Measurements from ENCODE around the gene CSTA. TPM values are rescaled to one million over a fixed set of nuclear protein-coding genes. Genes with fewer than 3 reads are reported as not detected.
A peak's percentile ranks its signal among the peaks of the same experiment; 100 is the strongest.

CSTA gene
- total and polyA plus RNA-seq, 2 of the 13 experiments (the other 11 are each of a cell fraction or from before 2014, with no cell fraction given) = 3.9 to 11.0 TPM

DNA sequence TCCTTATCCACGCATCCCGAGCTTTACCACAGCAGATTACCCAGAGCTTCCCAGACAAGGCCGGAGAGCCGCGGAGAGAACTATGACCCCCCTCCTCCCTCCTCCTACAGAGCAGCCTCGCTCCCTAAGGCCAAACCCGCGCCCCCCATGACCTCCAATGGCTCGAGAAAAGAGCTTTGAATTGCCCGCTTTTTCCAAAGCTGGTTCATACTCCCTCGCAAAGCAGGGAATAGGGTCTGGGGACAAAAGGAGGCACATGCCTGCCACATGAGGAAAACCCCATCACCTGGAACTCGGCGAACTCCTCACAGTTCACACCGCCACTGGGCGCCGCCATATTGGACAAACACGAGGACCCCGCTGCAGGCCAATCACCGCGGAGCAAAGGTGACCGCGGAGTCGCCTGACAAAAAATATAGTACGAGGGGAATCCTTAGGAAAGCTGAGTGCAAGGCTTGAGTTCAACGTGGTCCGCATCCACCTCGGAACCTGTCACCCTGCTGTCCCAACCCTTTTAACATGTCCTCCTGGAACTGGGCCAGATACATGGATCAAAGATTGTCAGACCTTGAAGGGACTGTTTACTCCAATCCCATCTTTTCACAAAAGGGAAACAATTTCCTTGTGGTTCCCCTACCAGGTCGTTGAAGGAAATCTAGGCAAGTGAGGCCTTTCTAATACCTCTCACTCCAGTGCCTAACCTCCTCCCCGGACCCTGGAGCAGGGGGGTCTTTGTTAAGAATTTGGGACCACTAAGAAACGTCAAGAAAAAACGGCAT lies 58.0 kb downstream of the CSTA start, which contains the start of gene MIX23 (continued):
- TF ChIP-seq, protein P1, sequence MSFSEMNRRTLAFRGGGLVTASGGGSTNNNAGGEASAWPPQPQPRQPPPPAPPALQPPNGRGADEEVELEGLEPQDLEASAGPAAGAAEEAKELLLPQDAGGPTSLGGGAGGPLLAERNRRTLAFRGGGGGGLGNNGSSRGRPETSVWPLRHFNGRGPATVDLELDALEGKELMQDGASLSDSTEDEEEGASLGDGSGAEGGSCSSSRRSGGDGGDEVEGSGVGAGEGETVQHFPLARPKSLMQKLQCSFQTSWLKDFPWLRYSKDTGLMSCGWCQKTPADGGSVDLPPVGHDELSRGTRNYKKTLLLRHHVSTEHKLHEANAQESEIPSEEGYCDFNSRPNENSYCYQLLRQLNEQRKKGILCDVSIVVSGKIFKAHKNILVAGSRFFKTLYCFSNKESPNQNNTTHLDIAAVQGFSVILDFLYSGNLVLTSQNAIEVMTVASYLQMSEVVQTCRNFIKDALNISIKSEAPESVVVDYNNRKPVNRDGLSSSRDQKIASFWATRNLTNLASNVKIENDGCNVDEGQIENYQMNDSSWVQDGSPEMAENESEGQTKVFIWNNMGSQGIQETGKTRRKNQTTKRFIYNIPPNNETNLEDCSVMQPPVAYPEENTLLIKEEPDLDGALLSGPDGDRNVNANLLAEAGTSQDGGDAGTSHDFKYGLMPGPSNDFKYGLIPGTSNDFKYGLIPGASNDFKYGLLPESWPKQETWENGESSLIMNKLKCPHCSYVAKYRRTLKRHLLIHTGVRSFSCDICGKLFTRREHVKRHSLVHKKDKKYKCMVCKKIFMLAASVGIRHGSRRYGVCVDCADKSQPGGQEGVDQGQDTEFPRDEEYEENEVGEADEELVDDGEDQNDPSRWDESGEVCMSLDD (CRISPR knock-in tag; IDR thresholded peaks at IDR 0.05; ENCODE audit: borderline replicate concordance) = no peak
- TF ChIP-seq ZNF616 (CRISPR knock-in tag; IDR thresholded peaks at IDR 0.05; ENCODE audit: low read depth) (peak; percentile 64; the same call in 1 of the 2 replicates), KDM5A (IDR thresholded peaks at IDR 0.05; ENCODE audit: borderline replicate concordance, low read length) (peak; percentile 99), WIZ (CRISPR knock-in tag; IDR thresholded peaks at IDR 0.05) (no peak; the same call in 1 of the 2 replicates), NFE2L1 (CRISPR knock-in tag; IDR thresholded peaks at IDR 0.05; ENCODE audit: borderline replicate concordance) (no peak), HNRNPH1 (optimal IDR thresholded peaks at IDR 0.05; ENCODE audit: low read depth, low read length) (no peak), ZSCAN30 (CRISPR knock-in tag; IDR thresholded peaks at IDR 0.05) (no peak), HMG20B (CRISPR knock-in tag; conservative IDR thresholded peaks at IDR 0.05) (no peak), PHF21A (CRISPR knock-in tag; IDR thresholded peaks at IDR 0.05) (peak; percentile 69; the same call in 1 of the 2 replicates), ZNF572 (CRISPR knock-in tag; IDR thresholded peaks at IDR 0.05) (peak; percentile 70; the same call in 1 of the 2 replicates), ETV5 (CRISPR knock-in tag; IDR thresholded peaks at IDR 0.05; ENCODE audit: borderline replicate concordance) (no peak; the same call in 1 of the 2 replicates), ZNF713 (CRISPR knock-in tag; IDR thresholded peaks at IDR 0.05) (no peak), GATA4 (IDR thresholded peaks at IDR 0.05; ENCODE audit: borderline replicate concordance, low read depth) (no peak), TARDBP (CRISPR knock-in tag; IDR thresholded peaks at IDR 0.05) (peak; percentile 92), DR1 (CRISPR knock-in tag; IDR thresholded peaks at IDR 0.05) (peak; percentile 81)
- TF ChIP-seq, protein P2, sequence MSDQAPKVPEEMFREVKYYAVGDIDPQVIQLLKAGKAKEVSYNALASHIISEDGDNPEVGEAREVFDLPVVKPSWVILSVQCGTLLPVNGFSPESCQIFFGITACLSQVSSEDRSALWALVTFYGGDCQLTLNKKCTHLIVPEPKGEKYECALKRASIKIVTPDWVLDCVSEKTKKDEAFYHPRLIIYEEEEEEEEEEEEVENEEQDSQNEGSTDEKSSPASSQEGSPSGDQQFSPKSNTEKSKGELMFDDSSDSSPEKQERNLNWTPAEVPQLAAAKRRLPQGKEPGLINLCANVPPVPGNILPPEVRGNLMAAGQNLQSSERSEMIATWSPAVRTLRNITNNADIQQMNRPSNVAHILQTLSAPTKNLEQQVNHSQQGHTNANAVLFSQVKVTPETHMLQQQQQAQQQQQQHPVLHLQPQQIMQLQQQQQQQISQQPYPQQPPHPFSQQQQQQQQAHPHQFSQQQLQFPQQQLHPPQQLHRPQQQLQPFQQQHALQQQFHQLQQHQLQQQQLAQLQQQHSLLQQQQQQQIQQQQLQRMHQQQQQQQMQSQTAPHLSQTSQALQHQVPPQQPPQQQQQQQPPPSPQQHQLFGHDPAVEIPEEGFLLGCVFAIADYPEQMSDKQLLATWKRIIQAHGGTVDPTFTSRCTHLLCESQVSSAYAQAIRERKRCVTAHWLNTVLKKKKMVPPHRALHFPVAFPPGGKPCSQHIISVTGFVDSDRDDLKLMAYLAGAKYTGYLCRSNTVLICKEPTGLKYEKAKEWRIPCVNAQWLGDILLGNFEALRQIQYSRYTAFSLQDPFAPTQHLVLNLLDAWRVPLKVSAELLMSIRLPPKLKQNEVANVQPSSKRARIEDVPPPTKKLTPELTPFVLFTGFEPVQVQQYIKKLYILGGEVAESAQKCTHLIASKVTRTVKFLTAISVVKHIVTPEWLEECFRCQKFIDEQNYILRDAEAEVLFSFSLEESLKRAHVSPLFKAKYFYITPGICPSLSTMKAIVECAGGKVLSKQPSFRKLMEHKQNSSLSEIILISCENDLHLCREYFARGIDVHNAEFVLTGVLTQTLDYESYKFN (CRISPR knock-in tag; conservative IDR thresholded peaks at IDR 0.05) = peak; percentile 36; the same call in 1 of the 2 replicates
- TF ChIP-seq, protein P3, sequence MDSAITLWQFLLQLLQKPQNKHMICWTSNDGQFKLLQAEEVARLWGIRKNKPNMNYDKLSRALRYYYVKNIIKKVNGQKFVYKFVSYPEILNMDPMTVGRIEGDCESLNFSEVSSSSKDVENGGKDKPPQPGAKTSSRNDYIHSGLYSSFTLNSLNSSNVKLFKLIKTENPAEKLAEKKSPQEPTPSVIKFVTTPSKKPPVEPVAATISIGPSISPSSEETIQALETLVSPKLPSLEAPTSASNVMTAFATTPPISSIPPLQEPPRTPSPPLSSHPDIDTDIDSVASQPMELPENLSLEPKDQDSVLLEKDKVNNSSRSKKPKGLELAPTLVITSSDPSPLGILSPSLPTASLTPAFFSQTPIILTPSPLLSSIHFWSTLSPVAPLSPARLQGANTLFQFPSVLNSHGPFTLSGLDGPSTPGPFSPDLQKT (CRISPR knock-in tag; IDR thresholded peaks at IDR 0.05; ENCODE audit: borderline replicate concordance) = no peak
- TF ChIP-seq, protein P4, sequence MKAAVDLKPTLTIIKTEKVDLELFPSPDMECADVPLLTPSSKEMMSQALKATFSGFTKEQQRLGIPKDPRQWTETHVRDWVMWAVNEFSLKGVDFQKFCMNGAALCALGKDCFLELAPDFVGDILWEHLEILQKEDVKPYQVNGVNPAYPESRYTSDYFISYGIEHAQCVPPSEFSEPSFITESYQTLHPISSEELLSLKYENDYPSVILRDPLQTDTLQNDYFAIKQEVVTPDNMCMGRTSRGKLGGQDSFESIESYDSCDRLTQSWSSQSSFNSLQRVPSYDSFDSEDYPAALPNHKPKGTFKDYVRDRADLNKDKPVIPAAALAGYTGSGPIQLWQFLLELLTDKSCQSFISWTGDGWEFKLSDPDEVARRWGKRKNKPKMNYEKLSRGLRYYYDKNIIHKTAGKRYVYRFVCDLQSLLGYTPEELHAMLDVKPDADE (CRISPR knock-in tag; IDR thresholded peaks at IDR 0.05) = no peak
- TF ChIP-seq, protein P5, sequence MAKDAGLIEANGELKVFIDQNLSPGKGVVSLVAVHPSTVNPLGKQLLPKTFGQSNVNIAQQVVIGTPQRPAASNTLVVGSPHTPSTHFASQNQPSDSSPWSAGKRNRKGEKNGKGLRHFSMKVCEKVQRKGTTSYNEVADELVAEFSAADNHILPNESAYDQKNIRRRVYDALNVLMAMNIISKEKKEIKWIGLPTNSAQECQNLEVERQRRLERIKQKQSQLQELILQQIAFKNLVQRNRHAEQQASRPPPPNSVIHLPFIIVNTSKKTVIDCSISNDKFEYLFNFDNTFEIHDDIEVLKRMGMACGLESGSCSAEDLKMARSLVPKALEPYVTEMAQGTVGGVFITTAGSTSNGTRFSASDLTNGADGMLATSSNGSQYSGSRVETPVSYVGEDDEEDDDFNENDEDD (CRISPR knock-in tag; IDR thresholded peaks at IDR 0.05; ENCODE audit: borderline replicate concordance) = peak; percentile 57; the same call in 1 of the 2 replicates

All from HepG2 (cell line).